CD4-positive, alpha-beta T cell (primary cell): Measurements from ENCODE around the gene OTUB1. TPM values are rescaled to one million over a fixed set of nuclear protein-coding genes. Genes with fewer than 3 reads are reported as not detected.

Experiments used
- ATAC-seq: fragments of 200-7000 bp; cut with Tn5 transposase; one replicate; pipeline ENCODE4 v1.10.0; 2022; ENCODE audit warnings: mild to moderate bottlenecking; ENCODE audit not compliant: poor library complexity
- CTCF ChIA-PET: fragments of 350-600 bp; sonication (Branson Sonifier 250); formaldehyde crosslinking; loops from one replicate; lab custom pipeline; 2021; ENCODE audit warnings: antibody characterized with exemption, inconsistent platforms; lab: Charles Lee
- POLR2A ChIA-PET: fragments of 350-600 bp; sonication (Branson Sonifier 250); formaldehyde crosslinking; loops from one replicate; lab custom pipeline; 2021; ENCODE audit warnings: antibody characterized with exemption, inconsistent platforms; lab: Charles Lee
- DNase-seq, 14 experiments: peaks; one replicate each; pipeline ENCODE4 v3.0.0-alpha.2; 2013 to 2020; ENCODE audit warnings: mixed read lengths in 2 of 14
- H3K27ac ChIP-seq, 2 donors: one replicate each; pipeline versions ENCODE4 v1.5.1 to v1.7.0; 2013; ENCODE audit warnings: low read length in 2 of 2, low read depth in 1 of 2, mild to moderate bottlenecking in 1 of 2
- H3K27me3 ChIP-seq, 2 experiments: 1 replicate in 1 of 2; 2 replicates in 1 of 2; pipeline versions ENCODE4 v1.6.1 to v1.7.0; 2013; ENCODE audit warnings: low read length in 2 of 2, control low read depth in 1 of 2, mild to moderate bottlenecking in 1 of 2, moderate library complexity in 1 of 2; ENCODE audit not compliant: insufficient read depth in 2 of 2, control insufficient read depth in 1 of 2
- H3K36me3 ChIP-seq: one replicate; pipeline ENCODE4 v1.6.1; 2013; ENCODE audit warnings: low read length, control low read depth; ENCODE audit not compliant: insufficient read depth
- H3K4me1 ChIP-seq: one replicate; pipeline ENCODE4 v1.6.1; 2013; ENCODE audit warnings: low read length, control low read depth; ENCODE audit not compliant: insufficient read depth
- H3K4me3 ChIP-seq: one replicate; pipeline ENCODE4 v1.5.1; 2013; ENCODE audit warnings: mild to moderate bottlenecking, low read length, moderate library complexity
- H3K9me3 ChIP-seq, 2 experiments: 1 replicate in 1 of 2; 2 replicates in 1 of 2; pipeline versions ENCODE4 v1.6.1 to v1.7.0; 2013; ENCODE audit warnings: low read length in 2 of 2, mild to moderate bottlenecking in 2 of 2, control low read depth in 1 of 2, moderate library complexity in 1 of 2; ENCODE audit not compliant: control insufficient read depth in 1 of 2, insufficient read depth in 1 of 2
- H3K27ac Mint-ChIP-seq: one replicate; pipeline ENCODE4 v1.8.0; 2020; ENCODE audit warnings: mixed read lengths
- H3K27me3 Mint-ChIP-seq: one replicate; pipeline ENCODE4 v1.8.0; 2021; ENCODE audit warnings: mixed read lengths
- H3K36me3 Mint-ChIP-seq: one replicate; pipeline ENCODE4 v1.8.0; 2021; ENCODE audit warnings: low read depth, mixed read lengths
- H3K4me1 Mint-ChIP-seq: one replicate; pipeline ENCODE4 v1.8.0; 2021; ENCODE audit warnings: low read depth, mixed read lengths
- H3K4me3 Mint-ChIP-seq: one replicate; pipeline ENCODE4 v1.8.0; 2020; ENCODE audit warnings: mild to moderate bottlenecking, mixed read lengths
- H3K9me3 Mint-ChIP-seq: one replicate; pipeline ENCODE4 v1.8.0; 2020; ENCODE audit warnings: mixed read lengths
- CTCF ChIP-seq: fragments of 200-600 bp; IDR thresholded peaks from one replicate; pipeline ENCODE4 v1.8.0; 2022; ENCODE audit warnings: antibody characterized with exemption, mild to moderate bottlenecking
- intact Hi-C, 2 experiments: fragments of 100-400 bp; cut with DNase I in 1 of 2; cut with micrococcal nuclease in 1 of 2; formaldehyde crosslinking; loops; one replicate each; pipeline versions ENCODE4 v1.15.1 to v1.9.0; 2023 to 2025; cut with DNase I, micrococcal nuclease
- total RNA-seq, 174 experiments: library from RNA in 2 of 174; stranded (reverse) in 2 of 174; gene quantifications; one replicate each; pipeline ENCODE4 v1.2.3 and lab custom pipeline; 2021 to 2026

The OTUB1 gene
- total RNA-seq, 2 experiments from 2014 or later = 57.5 to 60.0 TPM

GRCh38 chr11:63974259-63975143, 11.7 kb upstream of the OTUB1 start, which contains the start of gene COX8A:
TSS of gene COX8A (plus strand) at chr11:63974620. CDS start at chr11:63974681, 61 bp downstream.
- H3K9me3 ChIP-seq = no peaks in the 10 kb centered on the region
- ATAC-seq (peak; percentile 99), DNase-seq (peak; percentile 85 to 99 (median 90))
- H3K4me1 ChIP-seq = peaks cover 27% of the 10 kb centered on the region
- Mint-ChIP-seq H3K9me3 (no peaks in the 10 kb centered on the region), H3K4me3 (peak within 1 kb of the TSS; percentile 100), H3K27ac (peak within 1 kb of the TSS; percentile 99), H3K36me3 (peaks cover 15% of the 10 kb centered on the region), H3K27me3 (no peaks in the 10 kb centered on the region), H3K4me1 (peaks cover 25% of the 10 kb centered on the region)
- H3K27ac ChIP-seq = peak within 1 kb of the TSS; percentile 90 to 95
- no peak for TF ChIP-seq CTCF
- peak within 1 kb of the TSS; percentile 94 for H3K4me3 ChIP-seq
- ChIA-PET CTCF (interaction anchor here (0.8 to 1.4 kb wide), 2 partner anchors 29 to 137 kb away, joined by 3 to 4 read pairs; no protein-coding TSS in a partner anchor), POLR2A (interaction anchor here (0.8 to 1.2 kb wide), 5 partner anchors 11 to 232 kb away, joined by 3 to 15 read pairs (median 3); partner anchors contain the start of genes FERMT3 and OTUB1)
- intact Hi-C loops = loop anchor here (1.0 to 10.0 kb wide), 3 partner anchors 12 to 140 kb away; partner anchors contain the start of genes OTUB1 (in 2 of the 2), MARK2 (in 1 of the 2) and NAA40 (in 1 of the 2)
- H3K27me3 ChIP-seq = peaks cover 0 to 4% of the 10 kb centered on the region in 2 experiments
- peaks cover 9% of the 10 kb centered on the region for H3K36me3 ChIP-seq

GRCh38 chr11:63978551-63979239, 7.5 kb upstream of the OTUB1 start:
- Mint-ChIP-seq H3K27me3 (no peaks in the 10 kb centered on the region), H3K27ac (peak overlapping the region; percentile 14), H3K9me3 (no peaks in the 10 kb centered on the region), H3K4me3 (peak overlapping the region; percentile 54), H3K36me3 (peaks cover 15% of the 10 kb centered on the region), H3K4me1 (peaks cover 21% of the 10 kb centered on the region)
- CTCF ChIA-PET = no interaction called here
- no peak for TF ChIP-seq CTCF
- ATAC-seq = no peak
- H3K4me1 ChIP-seq = peaks cover 25% of the 10 kb centered on the region
- no peaks in the 10 kb centered on the region for H3K27me3 ChIP-seq
- POLR2A ChIA-PET = no interaction called here
- peaks cover 11% of the 10 kb centered on the region for H3K36me3 ChIP-seq
- H3K27ac ChIP-seq = no peak overlapping the region
- H3K4me3 ChIP-seq = no peak overlapping the region
- no peaks in the 10 kb centered on the region for H3K9me3 ChIP-seq
- no peak for DNase-seq
- intact Hi-C loops = loop anchor here in 1 of 2 experiments (10.0 kb wide), 1 partner anchor 144 kb away; the partner anchor contains the start of gene MARK2

DNA sequence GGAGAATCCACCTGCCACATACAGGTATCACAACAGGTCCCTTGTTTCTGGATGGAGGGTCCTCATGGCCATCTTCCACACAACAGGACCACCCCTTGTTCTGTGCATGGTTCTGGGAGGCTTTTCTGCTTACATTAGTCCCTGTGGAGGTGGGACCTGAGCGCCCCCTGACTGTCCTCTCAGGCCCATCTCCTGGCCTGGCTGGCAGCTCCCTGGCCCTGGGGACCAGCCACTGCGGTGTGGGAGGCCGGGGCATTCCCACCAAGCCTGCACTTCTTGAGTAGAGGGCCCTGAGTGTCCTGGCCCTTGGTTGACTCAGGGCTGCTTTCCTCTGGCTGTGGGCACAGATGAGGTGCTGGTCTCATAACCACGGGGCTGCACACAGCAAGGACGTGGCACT, 6.8 kb upstream of the OTUB1 start:
- ChIA-PET POLR2A (no interaction called here), CTCF (interaction anchor here (0.7 kb wide), 1 partner anchor 63 kb away, joined by 3 read pairs; no protein-coding TSS in a partner anchor)
- Mint-ChIP-seq H3K4me3 (no peak overlapping the region), H3K9me3 (no peaks in the 10 kb centered on the region), H3K36me3 (peaks cover 12% of the 10 kb centered on the region), H3K4me1 (peaks cover 15% of the 10 kb centered on the region), H3K27me3 (no peaks in the 10 kb centered on the region), H3K27ac (no peak overlapping the region)
- Histone ChIP-seq H3K4me3 (no peak overlapping the region), H3K9me3 (no peaks in the 10 kb centered on the region), H3K36me3 (peaks cover 11% of the 10 kb centered on the region), H3K27ac (no peak overlapping the region), H3K4me1 (peaks cover 20% of the 10 kb centered on the region), H3K27me3 (no peaks in the 10 kb centered on the region)
- TF ChIP-seq CTCF = no peak
- intact Hi-C loops = loop anchor here in 1 of 2 experiments (10.0 kb wide), 1 partner anchor 145 kb away; the partner anchor contains the start of gene MARK2
- no peak for ATAC-seq
- no peak for DNase-seq
